ENCODE results near the gene MPZL1. TPM values are rescaled to one million over a fixed set of nuclear protein-coding genes. Genes with fewer than 3 reads are reported as not detected.

The MPZL1 gene
- total RNA-seq, 4 donors from 2014 or later: 24.3 to 150 (median 82.3) TPM

DNA sequence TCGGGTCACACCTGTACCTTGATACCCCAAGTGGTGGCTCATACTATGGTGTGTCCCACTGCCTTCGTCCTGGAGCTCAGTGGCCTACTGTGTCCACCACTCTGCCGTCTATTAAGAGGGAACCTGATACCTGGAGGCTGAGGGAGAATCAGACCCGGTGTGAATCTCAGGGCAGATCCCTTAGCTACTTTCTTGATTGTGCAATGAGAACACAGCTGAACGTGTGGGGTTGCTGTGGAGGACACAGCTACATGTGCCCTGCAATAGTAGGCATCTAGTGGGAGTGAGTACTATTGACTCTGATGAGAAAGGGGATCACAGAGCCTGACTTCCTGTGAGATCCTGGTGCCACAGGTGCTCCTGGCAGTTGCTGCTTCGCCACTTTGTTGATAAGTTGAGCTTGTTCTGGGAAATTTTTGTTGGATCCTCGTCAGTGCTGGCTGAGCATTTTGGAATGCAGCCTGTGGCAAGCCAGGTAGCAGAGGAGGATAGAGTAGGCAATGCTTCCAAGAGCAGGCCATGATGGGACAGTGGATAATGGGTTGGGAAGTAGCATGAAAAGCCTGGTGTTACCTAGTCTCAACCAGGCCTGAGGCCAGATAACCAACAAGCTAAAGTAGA, 28.2 kb upstream of the MPZL1 start:
- TF ChIP-seq, protein P1, sequence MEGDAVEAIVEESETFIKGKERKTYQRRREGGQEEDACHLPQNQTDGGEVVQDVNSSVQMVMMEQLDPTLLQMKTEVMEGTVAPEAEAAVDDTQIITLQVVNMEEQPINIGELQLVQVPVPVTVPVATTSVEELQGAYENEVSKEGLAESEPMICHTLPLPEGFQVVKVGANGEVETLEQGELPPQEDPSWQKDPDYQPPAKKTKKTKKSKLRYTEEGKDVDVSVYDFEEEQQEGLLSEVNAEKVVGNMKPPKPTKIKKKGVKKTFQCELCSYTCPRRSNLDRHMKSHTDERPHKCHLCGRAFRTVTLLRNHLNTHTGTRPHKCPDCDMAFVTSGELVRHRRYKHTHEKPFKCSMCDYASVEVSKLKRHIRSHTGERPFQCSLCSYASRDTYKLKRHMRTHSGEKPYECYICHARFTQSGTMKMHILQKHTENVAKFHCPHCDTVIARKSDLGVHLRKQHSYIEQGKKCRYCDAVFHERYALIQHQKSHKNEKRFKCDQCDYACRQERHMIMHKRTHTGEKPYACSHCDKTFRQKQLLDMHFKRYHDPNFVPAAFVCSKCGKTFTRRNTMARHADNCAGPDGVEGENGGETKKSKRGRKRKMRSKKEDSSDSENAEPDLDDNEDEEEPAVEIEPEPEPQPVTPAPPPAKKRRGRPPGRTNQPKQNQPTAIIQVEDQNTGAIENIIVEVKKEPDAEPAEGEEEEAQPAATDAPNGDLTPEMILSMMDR (IDR thresholded peaks at IDR 0.05): no peak
- no peak for TF ChIP-seq POLR2A (IDR thresholded peaks at IDR 0.05)
- Histone ChIP-seq H3K4me3 (no peak overlapping the region), H3K4me1 (no peaks in the 10 kb centered on the region), H3K27ac (no peak overlapping the region), H3K27me3 (no peaks in the 10 kb centered on the region), H3K9me3 (no peaks in the 10 kb centered on the region), H3K36me3 (no peaks in the 10 kb centered on the region)
- intact Hi-C loops (cut with DNase I; ENCODE audit: low total_unique reads): no loop called here
- no peak for DNase-seq

DNA sequence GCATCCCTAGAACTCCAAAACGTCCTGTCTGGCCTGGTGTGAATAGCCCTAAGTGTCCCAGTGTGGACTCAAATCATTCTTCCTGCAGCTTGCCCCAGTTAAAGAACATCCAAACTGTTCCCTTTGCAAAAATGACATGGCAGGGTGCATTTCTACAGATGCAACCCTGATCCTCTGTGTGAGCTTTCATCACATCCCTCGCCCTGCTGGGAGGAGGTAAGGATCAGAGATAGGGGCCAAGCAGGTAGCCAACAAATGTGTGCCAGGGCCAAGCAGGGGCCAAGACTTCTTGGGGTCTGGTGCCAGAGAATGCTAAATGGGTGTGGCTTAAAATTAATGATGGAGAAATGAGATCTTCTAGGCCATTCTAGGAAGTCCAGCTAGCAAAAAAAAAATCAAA, 27.1 kb upstream of the MPZL1 start:
- Histone ChIP-seq H3K9me3 (no peaks in the 10 kb centered on the region), H3K36me3 (no peaks in the 10 kb centered on the region), H3K27me3 (no peaks in the 10 kb centered on the region), H3K4me1 (no peaks in the 10 kb centered on the region), H3K4me3 (no peak overlapping the region), H3K27ac (no peak overlapping the region)
- intact Hi-C loops (cut with DNase I; ENCODE audit: low total_unique reads): no loop called here
- TF ChIP-seq, protein P1 (IDR thresholded peaks at IDR 0.05): no peak
- no peak for TF ChIP-seq POLR2A (IDR thresholded peaks at IDR 0.05)
- DNase-seq: no peak

DNA sequence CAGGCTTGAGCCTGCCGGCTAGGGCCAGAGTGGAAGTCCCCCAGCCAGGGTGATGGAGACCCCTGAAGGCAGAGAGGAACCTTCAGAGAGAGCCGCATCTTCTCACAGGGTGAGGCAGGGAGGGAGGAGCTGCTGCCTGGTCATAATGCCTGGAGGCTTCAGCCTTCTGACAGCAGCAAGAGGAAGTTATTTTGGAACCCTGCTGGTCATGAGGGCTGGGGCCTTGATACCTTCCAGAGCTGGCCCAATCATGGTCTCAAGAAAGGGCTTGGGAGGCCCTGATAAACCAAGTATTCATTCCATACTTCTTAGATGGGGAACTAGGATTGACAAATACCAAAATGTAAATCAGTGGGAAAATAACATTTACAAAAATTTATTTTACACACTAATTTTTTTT, 26.6 kb upstream of the MPZL1 start:
- Histone ChIP-seq H3K9me3 (no peaks in the 10 kb centered on the region), H3K4me1 (no peaks in the 10 kb centered on the region), H3K4me3 (no peak overlapping the region), H3K27me3 (no peaks in the 10 kb centered on the region), H3K27ac (no peak overlapping the region), H3K36me3 (no peaks in the 10 kb centered on the region)
- no peak for TF ChIP-seq POLR2A (IDR thresholded peaks at IDR 0.05)
- TF ChIP-seq, protein P1 (IDR thresholded peaks at IDR 0.05): no peak
- intact Hi-C loops (cut with DNase I; ENCODE audit: low total_unique reads): no loop called here
- DNase-seq: no peak

DNA sequence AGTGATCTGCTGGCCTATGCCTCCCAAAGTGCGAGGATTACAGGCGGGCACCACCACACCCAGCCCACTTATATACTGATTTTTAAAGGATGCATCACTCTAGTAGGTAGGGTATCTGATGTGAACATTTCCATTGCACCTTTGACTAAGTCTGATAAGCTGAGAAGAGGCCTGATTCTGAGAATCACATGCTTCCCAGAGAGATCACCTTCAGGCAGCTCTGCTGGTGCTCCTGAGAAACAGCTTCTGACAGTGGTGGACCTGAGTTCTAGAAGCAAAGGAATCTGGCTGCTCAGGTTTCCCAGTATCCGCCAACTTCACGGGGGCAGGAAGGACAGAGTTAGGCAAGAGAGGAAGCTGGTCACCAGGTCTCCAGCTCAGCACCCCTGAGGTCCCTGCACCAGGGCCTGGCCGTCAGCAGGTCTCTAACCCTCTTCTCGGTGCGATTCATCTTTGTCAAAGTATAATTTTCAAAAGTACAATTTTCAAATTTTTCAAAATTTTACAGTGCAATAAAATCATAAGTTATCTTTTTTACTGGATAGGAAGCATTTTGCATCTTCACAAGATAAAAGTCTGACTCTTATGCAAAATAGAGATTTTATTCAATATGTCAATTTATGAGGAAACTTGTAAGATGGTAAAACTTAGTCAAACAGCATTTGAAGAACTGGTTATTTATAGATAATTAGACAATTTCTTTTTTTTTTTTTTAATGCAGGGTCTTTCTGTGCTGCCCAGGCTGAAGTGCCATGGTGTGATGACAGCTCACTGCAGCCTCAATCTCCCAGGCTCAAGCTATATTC, 25.8 kb upstream of the MPZL1 start:
- H3K9me3 ChIP-seq: no peaks in the 10 kb centered on the region
- no peaks in the 10 kb centered on the region for H3K27me3 ChIP-seq
- no peaks in the 10 kb centered on the region for H3K36me3 ChIP-seq
- H3K4me3 ChIP-seq: no peak overlapping the region
- no peak for TF ChIP-seq POLR2A (IDR thresholded peaks at IDR 0.05)
- TF ChIP-seq, protein P1 (IDR thresholded peaks at IDR 0.05): no peak
- intact Hi-C loops (cut with DNase I; ENCODE audit: low total_unique reads): no loop called here
- no peak overlapping the region for H3K27ac ChIP-seq
- DNase-seq: no peak
- no peaks in the 10 kb centered on the region for H3K4me1 ChIP-seq

DNA sequence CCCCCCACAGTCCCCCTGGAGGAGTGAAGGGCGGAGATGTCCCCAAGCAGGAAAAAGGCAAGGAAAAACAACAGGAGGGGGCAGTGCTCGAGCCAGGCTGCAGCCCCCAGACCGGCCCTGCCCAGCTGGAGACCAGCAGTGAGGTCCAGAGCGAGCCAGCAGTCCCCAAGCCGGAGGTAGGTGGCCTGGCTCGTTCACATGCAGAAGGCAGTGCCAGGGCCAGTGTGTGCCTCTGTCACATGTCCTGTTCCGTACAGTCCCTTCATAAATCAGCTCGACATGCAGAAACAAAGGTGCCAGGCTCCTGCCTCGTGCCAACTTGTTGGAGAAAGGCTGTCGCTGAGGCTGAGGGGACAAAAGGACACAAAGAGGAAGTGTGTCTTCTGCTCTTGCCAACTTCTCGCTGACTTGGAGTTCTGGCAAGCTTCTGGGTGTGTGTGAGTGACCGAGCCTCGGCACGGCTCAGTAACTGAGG, 24.1 kb upstream of the MPZL1 start:
- no peaks in the 10 kb centered on the region for H3K27me3 ChIP-seq

More for the DNA sequence above, 24.1 kb upstream of the MPZL1 start:
- Histone ChIP-seq H3K9me3 (no peaks in the 10 kb centered on the region), H3K4me1 (no peaks in the 10 kb centered on the region), H3K4me3 (no peak overlapping the region), H3K36me3 (no peaks in the 10 kb centered on the region), H3K27ac (no peak overlapping the region)
- no peak for DNase-seq
- intact Hi-C loops (cut with DNase I; ENCODE audit: low total_unique reads): no loop called here
- TF ChIP-seq, protein P1 (IDR thresholded peaks at IDR 0.05): no peak
- TF ChIP-seq POLR2A (IDR thresholded peaks at IDR 0.05): no peak

Measured in uterus (tissue), 4 donors.